ENCODE data around the gene SEMA6B.

- TF ChIP-seq CTCF (IDR thresholded peaks at IDR 0.05; ENCODE audit: poor library complexity) (no peak), EZH2 (IDR thresholded peaks at IDR 0.05; ENCODE audit: borderline replicate concordance) (no peak), EZH2phosphoT487 (IDR thresholded peaks at IDR 0.05; ENCODE audit: low read depth, severe bottlenecking, unreplicated experiment) (no peak)
These were observed 37.0 kb downstream of the SEMA6B start for GRCh38 chr19:4522291-4523002.

Data from hepatocyte (in vitro differentiated cells).